Liver (tissue), 3 donors: ENCODE measurements around the gene DDX24.

Source experiments
- CTCF ChIP-seq: fragments of 150-350 bp; IDR thresholded peaks from 2 replicates; pipeline ENCODE4 v1.5.1; 2017; ENCODE audit warnings: improper control_type of control experiment, low read depth, low read length; ENCODE audit not compliant: missing input control
- MAX ChIP-seq: IDR thresholded peaks from 2 replicates; pipeline ENCODE4 v1.6.1; 2016; ENCODE audit warnings: antibody characterized with exemption
- REST ChIP-seq: IDR thresholded peaks from 2 replicates; pipeline ENCODE4 v1.6.1; 2016; ENCODE audit warnings: antibody characterized with exemption, mild to moderate bottlenecking
- TAF1 ChIP-seq: conservative IDR thresholded peaks from 2 replicates; pipeline ENCODE4 v1.6.1; 2016; ENCODE audit warnings: antibody characterized with exemption, mild to moderate bottlenecking
- donor health status: healthy.
- donor health status: healthy.

GRCh38 chr14:94041551-94042346 lies 39.3 kb downstream of the DDX24 start:
- TF ChIP-seq TAF1 = no peak
- no peak for TF ChIP-seq REST
- no peak for TF ChIP-seq CTCF
- no peak for TF ChIP-seq MAX
